VCaP (cell line): Measurements from ENCODE around the gene SLCO3A1.

Experiments used
- H3K27ac ChIP-seq: fragments of 450-650 bp; 2 replicates; pipeline ENCODE4 v1.5.1; 2017
- TF ChIP-seq, protein P1 (sequence below): fragments of 450-650 bp; conservative IDR thresholded peaks from 2 replicates; pipeline ENCODE4 v1.5.1; 2017; ENCODE audit warnings: mild to moderate bottlenecking, moderate library complexity

SLCO3A1 gene

DNA sequence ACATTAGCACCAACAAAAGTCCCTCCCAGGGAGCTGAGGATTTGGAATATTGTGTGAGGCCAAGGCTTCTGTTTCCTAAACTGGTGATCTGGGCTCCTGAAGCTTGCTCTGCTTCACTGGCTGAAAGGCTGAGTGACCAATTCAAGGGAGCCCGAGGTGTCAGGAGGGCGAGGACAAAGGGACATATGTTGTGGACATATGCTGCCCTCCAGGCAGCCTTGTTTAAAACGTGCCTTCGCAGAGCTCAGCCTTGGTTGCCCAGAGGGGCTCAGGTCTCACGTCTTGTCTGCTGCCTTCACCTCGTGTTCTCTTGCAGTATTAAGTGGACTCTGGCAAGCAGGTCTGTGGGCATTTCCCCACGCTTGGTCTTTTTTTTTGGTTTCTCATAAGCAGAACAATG lies 7.0 kb downstream of the SLCO3A1 start:
- H3K27ac ChIP-seq = no peak overlapping the region

DNA sequence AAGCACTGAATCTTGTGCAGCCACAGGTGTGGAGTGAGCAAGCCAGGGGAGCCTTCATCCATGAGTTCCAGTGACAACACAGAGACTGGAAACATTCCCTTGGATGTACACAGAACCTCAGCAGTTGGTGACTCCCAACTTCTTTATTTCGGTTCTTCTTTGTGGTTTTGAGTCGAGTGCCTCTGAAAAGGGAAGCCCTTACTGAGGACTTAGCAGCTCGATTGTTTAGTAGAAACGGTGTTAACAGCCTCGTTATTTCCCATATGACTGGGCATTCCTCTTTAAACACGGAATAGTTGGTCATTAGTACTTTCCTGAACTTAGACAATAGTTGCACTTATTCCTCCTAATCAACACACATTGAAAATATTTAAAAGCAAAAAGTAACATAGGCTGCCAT lies 7.7 kb downstream of the SLCO3A1 start:
- no peak overlapping the region for H3K27ac ChIP-seq
- TF ChIP-seq, protein P1, sequence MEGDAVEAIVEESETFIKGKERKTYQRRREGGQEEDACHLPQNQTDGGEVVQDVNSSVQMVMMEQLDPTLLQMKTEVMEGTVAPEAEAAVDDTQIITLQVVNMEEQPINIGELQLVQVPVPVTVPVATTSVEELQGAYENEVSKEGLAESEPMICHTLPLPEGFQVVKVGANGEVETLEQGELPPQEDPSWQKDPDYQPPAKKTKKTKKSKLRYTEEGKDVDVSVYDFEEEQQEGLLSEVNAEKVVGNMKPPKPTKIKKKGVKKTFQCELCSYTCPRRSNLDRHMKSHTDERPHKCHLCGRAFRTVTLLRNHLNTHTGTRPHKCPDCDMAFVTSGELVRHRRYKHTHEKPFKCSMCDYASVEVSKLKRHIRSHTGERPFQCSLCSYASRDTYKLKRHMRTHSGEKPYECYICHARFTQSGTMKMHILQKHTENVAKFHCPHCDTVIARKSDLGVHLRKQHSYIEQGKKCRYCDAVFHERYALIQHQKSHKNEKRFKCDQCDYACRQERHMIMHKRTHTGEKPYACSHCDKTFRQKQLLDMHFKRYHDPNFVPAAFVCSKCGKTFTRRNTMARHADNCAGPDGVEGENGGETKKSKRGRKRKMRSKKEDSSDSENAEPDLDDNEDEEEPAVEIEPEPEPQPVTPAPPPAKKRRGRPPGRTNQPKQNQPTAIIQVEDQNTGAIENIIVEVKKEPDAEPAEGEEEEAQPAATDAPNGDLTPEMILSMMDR = no peak

More for the DNA sequence above, 7.0 kb downstream of the SLCO3A1 start:
- TF ChIP-seq, protein P1 = no peak

DNA sequence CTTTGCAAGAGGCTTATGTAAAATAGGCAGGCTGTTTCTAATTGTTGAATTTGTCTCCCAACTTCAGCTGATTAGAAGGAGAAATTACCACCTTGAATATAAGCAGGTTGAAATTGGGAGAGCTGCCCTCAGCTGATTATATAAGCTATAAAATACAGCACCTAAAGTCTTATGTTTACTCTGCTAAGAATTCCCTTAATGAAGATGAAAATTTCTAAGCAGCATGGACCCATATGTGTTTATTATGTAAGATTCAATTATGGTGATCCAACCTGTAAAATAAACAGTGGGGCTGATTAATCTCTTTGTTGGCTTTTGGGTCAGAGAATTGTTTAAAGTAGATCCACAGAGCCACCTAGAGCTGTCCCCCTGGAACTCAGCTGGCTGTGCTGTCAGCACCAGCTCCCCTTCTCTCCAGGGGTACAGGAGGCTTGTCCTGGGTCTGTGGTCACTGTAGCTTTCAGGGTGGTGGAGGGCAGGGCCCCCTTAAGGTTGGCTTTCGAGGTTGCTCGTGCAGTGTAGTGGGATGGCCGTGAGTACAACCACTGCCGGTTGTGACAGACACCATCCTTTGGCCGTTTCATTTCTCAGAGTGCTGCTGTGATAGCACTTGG lies 9.5 kb downstream of the SLCO3A1 start:
- no peak overlapping the region for H3K27ac ChIP-seq
- TF ChIP-seq, protein P1 = no peak

DNA sequence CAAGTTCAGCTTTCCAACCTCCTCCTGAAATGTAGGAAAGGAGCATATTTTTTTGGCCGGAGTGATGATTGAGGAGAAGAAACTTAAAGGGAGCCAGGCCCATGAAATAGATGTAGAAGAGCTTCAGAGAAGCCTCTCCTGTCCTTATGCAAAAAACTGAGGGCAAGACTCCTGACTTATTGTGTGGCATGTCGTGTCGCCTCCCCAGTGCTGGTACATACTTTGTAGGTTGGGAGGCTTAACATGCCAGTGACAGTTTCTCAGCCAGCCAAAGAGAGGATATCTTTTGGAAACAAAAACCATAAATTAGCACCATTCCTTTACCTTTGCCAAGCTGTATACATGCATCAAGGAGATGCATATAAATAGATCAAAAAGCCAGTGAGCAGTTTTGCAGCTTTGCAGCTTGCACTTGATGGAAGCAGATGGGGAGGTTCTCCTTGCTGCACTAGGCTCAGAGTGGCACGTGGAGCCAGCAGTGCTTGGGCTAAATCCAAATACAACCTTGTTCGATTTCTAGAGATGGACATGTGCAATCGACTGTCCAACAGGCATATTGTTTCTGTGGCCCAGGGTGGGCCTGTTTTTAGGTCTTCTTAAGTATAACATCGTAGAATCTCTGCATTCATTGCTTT lies 10.2 kb downstream of the SLCO3A1 start:
- no peak overlapping the region for H3K27ac ChIP-seq
- TF ChIP-seq, protein P1 = no peak

DNA sequence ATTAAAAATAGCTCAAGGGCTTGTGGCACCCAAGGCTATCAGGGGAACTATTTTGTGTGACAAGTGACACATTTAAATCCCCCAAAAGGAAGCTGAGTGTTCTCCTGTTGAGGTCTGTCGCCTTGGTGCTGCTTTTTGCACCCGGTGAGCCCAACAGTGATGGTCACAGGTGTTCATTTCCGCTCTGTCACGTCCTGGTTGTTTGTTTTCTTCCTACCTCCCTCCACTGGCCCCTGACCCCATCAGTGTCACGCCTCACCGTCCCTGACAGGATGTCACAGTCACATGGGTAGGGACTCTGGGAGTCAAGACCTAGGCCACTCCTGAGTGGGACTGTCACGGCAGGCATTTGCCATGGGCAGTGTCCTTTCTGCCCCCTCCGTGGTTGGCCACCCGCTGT lies 11.2 kb downstream of the SLCO3A1 start:
- TF ChIP-seq, protein P1 = no peak
- no peak overlapping the region for H3K27ac ChIP-seq

DNA sequence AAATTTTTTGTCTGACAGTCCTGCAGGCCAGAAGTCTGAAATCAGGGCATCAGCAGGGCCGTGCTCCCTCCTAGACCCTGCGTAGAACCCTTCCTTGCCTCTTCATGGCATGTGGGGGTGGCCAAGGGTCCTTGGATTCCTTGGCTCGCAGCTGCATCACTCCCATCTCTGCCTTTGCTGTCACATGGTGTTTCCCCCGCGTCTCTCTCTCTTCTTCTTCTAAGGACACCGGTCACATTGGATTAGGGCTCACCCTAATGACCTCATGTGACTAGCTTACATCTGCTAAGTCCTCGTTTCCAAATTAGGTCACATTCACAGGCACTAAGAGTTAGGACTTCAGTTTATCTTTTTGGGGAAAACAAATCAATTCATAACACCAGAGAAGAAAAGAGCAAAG lies 12.0 kb downstream of the SLCO3A1 start:
- H3K27ac ChIP-seq = no peak overlapping the region
- TF ChIP-seq, protein P1 = no peak

DNA sequence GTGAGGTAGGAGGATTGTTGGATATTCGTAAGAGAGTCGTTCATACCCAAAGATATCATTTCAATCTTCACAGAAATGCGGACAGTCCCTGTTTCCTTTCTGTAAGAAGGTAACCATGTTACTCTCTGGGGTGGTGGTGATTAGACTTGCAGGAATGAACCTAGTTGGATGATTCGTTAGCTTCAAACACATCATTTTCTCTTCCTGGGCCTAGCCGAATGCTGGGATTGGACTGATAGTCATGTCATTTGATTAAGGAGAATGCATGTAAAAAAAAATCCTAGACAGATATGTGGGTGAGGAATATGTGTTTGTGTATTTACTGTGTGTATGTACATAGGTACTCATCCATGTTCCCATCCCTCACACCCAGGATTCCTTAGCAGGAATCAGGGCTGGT lies 12.4 kb downstream of the SLCO3A1 start:
- no peak overlapping the region for H3K27ac ChIP-seq
- TF ChIP-seq, protein P1 = no peak
